Measurements from ENCODE around the gene TULP4. TPM values are rescaled to one million over a fixed set of nuclear protein-coding genes. Genes with fewer than 3 reads are reported as not detected.

TULP4 gene
- total RNA-seq, 4 donors from 2014 or later: 59.8 to 99.2 (median 88.6) TPM

- ATAC-seq: no peak
- TF ChIP-seq POLR2A (IDR thresholded peaks at IDR 0.05) (no peak), CTCF (IDR thresholded peaks at IDR 0.05 in 4 of 5, conservative IDR thresholded peaks at IDR 0.05 in 1 of 5) (no peak)
- in situ Hi-C loops (cut with MboI; ENCODE audit: low sequenced_read_pairs in 4 of 4): no loop called here
- DNase-seq: no peak
- H3K9me3 ChIP-seq: no peaks in the 10 kb centered on the region
- H3K36me3 ChIP-seq: no peaks in the 10 kb centered on the region
- H3K4me1 ChIP-seq: no peaks in the 10 kb centered on the region
- H3K27me3 ChIP-seq: no peaks in the 10 kb centered on the region
- no peak overlapping the region for H3K4me3 ChIP-seq
- H3K27ac ChIP-seq: no peak overlapping the region
- intact Hi-C loops (cut with DNase I; ENCODE audit: low total_unique reads): no loop called here
Measured at GRCh38 chr6:158442306-158442705, 130.0 kb downstream of the TULP4 start.

GRCh38 chr6:158445426-158446085, 133.3 kb downstream of the TULP4 start:
- H3K27ac ChIP-seq: no peak overlapping the region
- H3K4me1 ChIP-seq: no peaks in the 10 kb centered on the region
- H3K27me3 ChIP-seq: no peaks in the 10 kb centered on the region
- in situ Hi-C loops (cut with MboI; ENCODE audit: low sequenced_read_pairs in 4 of 4) (no loop called here), intact Hi-C loops (cut with DNase I; ENCODE audit: low total_unique reads) (no loop called here)
- no peaks in the 10 kb centered on the region for H3K36me3 ChIP-seq
- ATAC-seq: no peak
- no peak for DNase-seq
- H3K4me3 ChIP-seq: no peak overlapping the region
- H3K9me3 ChIP-seq: no peaks in the 10 kb centered on the region
- no peak for TF ChIP-seq POLR2A (IDR thresholded peaks at IDR 0.05)
- TF ChIP-seq CTCF (IDR thresholded peaks at IDR 0.05 in 4 of 5, conservative IDR thresholded peaks at IDR 0.05 in 1 of 5): no peak

GRCh38 chr6:158448856-158449255, 136.6 kb downstream of the TULP4 start:
- no peak overlapping the region for H3K4me3 ChIP-seq
- H3K27ac ChIP-seq: no peak overlapping the region
- no peaks in the 10 kb centered on the region for H3K9me3 ChIP-seq
- DNase-seq (no peak), ATAC-seq (no peak)
- in situ Hi-C loops (cut with MboI; ENCODE audit: low sequenced_read_pairs in 4 of 4): no loop called here
- H3K4me1 ChIP-seq: no peaks in the 10 kb centered on the region
- intact Hi-C loops (cut with DNase I; ENCODE audit: low total_unique reads): no loop called here
- no peaks in the 10 kb centered on the region for H3K27me3 ChIP-seq
- H3K36me3 ChIP-seq: peaks cover 0 to 11% of the 10 kb centered on the region in 2 donors
- no peak for TF ChIP-seq CTCF (IDR thresholded peaks at IDR 0.05 in 4 of 5, conservative IDR thresholded peaks at IDR 0.05 in 1 of 5)
- TF ChIP-seq POLR2A (IDR thresholded peaks at IDR 0.05): no peak

- ATAC-seq: no peak
- peaks cover 0 to 15% of the 10 kb centered on the region in 2 donors for H3K36me3 ChIP-seq
Measured at GRCh38 chr6:158452191-158452590, 139.9 kb downstream of the TULP4 start.

More at GRCh38 chr6:158452191-158452590, 139.9 kb downstream of the TULP4 start:
- no peak for TF ChIP-seq CTCF (IDR thresholded peaks at IDR 0.05 in 4 of 5, conservative IDR thresholded peaks at IDR 0.05 in 1 of 5)
- no peak for TF ChIP-seq POLR2A (IDR thresholded peaks at IDR 0.05)
- in situ Hi-C loops (cut with MboI; ENCODE audit: low sequenced_read_pairs in 4 of 4): no loop called here
- H3K27me3 ChIP-seq: no peaks in the 10 kb centered on the region
- no peak overlapping the region for H3K4me3 ChIP-seq
- no peak overlapping the region for H3K27ac ChIP-seq
- no peaks in the 10 kb centered on the region for H3K4me1 ChIP-seq
- no peaks in the 10 kb centered on the region for H3K9me3 ChIP-seq
- intact Hi-C loops (cut with DNase I; ENCODE audit: low total_unique reads): no loop called here
- DNase-seq: no peak

All from gastrocnemius medialis (tissue), 4 donors.